Subcutaneous abdominal adipose tissue (tissue), 5 donors: ENCODE results near the gene SLC22A12.

Experiments
- H3K27ac ChIP-seq: one replicate; pipeline ENCODE4 v1.7.0; 2013; ENCODE audit warnings: low read depth, mild to moderate bottlenecking, inconsistent platforms, low read length, moderate library complexity
- H3K27me3 ChIP-seq, 5 donors: one replicate each; pipeline ENCODE4 v1.7.0; 2013; ENCODE audit warnings: low read length in 5 of 5, inconsistent platforms in 1 of 5; ENCODE audit not compliant: control insufficient read depth in 5 of 5, insufficient read depth in 4 of 5
- H3K36me3 ChIP-seq, 5 donors: one replicate each; pipeline ENCODE4 v1.7.0; 2013; ENCODE audit warnings: low read length in 5 of 5; ENCODE audit not compliant: control insufficient read depth in 5 of 5, insufficient read depth in 5 of 5
- H3K4me1 ChIP-seq, 5 donors: one replicate each; pipeline ENCODE4 v1.7.0; 2013; ENCODE audit warnings: low read length in 5 of 5, mild to moderate bottlenecking in 3 of 5, moderate library complexity in 1 of 5; ENCODE audit not compliant: control insufficient read depth in 5 of 5, insufficient read depth in 5 of 5
- H3K4me3 ChIP-seq, 5 donors: one replicate each; pipeline ENCODE4 v1.7.0; 2013; ENCODE audit warnings: low read length in 5 of 5, low read depth in 1 of 5
- H3K9ac ChIP-seq, 5 donors: one replicate each; pipeline ENCODE4 v1.7.0; 2013; ENCODE audit warnings: low read length in 5 of 5, mild to moderate bottlenecking in 4 of 5, moderate library complexity in 3 of 5
- H3K9me3 ChIP-seq, 5 donors: one replicate each; pipeline ENCODE4 v1.7.0; 2013; ENCODE audit warnings: low read length in 5 of 5; ENCODE audit not compliant: control insufficient read depth in 5 of 5
- donor health status: healthy.
- donor health status: healthy.
- donor health status: healthy.
- donor health status: healthy.
- donor health status: healthy.

SLC22A12 gene

DNA sequence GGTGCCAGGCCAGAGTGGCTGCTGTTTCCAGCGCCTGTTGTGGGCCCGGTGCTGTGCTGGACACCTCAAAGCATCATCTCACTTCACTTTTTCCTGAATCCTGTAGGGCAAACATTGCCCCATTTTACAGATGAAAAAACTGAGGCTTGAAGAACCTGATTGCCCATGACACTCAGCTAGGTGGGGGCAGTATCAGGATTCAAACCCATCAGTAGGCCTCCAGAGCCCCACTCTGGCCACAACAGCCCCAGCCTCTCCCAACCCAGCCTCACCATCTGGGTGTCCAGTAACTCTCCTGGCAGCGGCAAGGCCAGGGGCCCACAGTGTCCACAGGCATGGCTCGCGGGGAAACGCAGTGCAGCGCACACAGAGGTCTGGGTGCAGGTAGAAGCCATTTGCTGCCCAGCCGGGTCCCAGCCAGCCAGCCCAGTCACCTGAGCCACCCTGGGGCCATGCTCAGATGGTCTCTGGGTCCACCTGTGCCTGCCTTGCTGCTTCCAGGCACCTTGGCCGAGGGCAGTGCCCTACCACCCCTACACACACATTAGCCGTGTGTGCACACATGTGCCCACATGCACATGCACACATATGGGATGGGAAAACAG, 11.5 kb downstream of the SLC22A12 start:
- H3K9me3 ChIP-seq = no peaks in the 10 kb centered on the region
- H3K27ac ChIP-seq = no peak overlapping the region
- H3K27me3 ChIP-seq = peaks cover 0 to 8% (median 0%) of the 10 kb centered on the region in 5 donors
- H3K36me3 ChIP-seq = no peaks in the 10 kb centered on the region
- H3K4me3 ChIP-seq = no peak overlapping the region
- no peak overlapping the region for H3K9ac ChIP-seq
- peaks cover 0 to 3% (median 0%) of the 10 kb centered on the region in 5 donors for H3K4me1 ChIP-seq

DNA sequence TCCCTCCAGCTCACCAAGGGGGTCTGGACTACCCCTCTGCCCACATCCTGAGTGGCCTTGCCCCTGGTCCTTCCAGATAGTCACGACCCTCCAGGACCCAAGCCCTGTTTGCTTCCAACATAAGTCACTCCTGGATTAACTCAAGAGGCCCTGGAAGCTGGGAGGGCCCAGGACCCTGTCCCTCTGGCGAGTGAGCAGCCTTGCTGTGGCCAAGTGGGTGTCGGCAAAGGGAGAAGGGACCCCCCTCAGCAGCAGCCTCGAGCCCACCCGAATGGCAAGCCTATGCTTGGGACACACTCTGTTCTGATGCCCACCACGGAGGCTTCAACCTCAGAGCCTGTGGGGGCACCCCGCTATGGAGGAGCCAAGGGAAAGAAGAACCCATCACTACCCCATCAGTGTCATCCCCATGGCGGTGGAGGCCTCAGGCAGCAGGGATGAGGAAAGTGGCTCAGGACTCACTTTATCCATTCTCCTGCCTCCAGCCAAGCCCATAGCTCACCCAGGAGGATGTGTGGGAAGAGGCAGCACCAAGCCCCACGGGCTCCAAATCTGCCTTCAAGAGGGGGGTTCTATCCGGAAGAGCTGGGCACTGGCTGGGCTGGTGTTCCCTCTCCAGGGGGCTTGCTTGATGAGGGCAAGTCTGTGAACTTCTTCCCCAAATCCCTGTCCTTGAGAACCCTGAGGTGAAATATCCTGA, 12.5 kb downstream of the SLC22A12 start:
- Histone ChIP-seq H3K27me3 (peaks cover 0 to 8% (median 0%) of the 10 kb centered on the region in 5 donors), H3K9me3 (no peaks in the 10 kb centered on the region), H3K36me3 (no peaks in the 10 kb centered on the region), H3K4me3 (no peak overlapping the region), H3K4me1 (peaks cover 0 to 3% (median 1%) of the 10 kb centered on the region in 5 donors), H3K27ac (no peak overlapping the region), H3K9ac (no peak overlapping the region)

- Histone ChIP-seq H3K9ac (no peak overlapping the region), H3K4me1 (peaks cover 0 to 5% (median 3%) of the 10 kb centered on the region in 5 donors)
Measured at GRCh38 chr11:64604458-64605243, 13.6 kb downstream of the SLC22A12 start.

GRCh38 chr11:64605244-64605560, 14.2 kb downstream of the SLC22A12 start:
- Histone ChIP-seq H3K27me3 (peaks cover 0 to 14% (median 2%) of the 10 kb centered on the region in 5 donors), H3K9ac (no peak overlapping the region), H3K4me3 (no peak overlapping the region), H3K36me3 (no peaks in the 10 kb centered on the region), H3K9me3 (no peaks in the 10 kb centered on the region), H3K27ac (no peak overlapping the region), H3K4me1 (peaks cover 0 to 5% (median 3%) of the 10 kb centered on the region in 5 donors)

More at GRCh38 chr11:64604458-64605243, 13.6 kb downstream of the SLC22A12 start:
- H3K36me3 ChIP-seq = no peaks in the 10 kb centered on the region
- H3K27me3 ChIP-seq = peaks cover 0 to 14% (median 2%) of the 10 kb centered on the region in 5 donors
- H3K9me3 ChIP-seq = no peaks in the 10 kb centered on the region
- H3K27ac ChIP-seq = no peak overlapping the region
- H3K4me3 ChIP-seq = no peak overlapping the region

DNA sequence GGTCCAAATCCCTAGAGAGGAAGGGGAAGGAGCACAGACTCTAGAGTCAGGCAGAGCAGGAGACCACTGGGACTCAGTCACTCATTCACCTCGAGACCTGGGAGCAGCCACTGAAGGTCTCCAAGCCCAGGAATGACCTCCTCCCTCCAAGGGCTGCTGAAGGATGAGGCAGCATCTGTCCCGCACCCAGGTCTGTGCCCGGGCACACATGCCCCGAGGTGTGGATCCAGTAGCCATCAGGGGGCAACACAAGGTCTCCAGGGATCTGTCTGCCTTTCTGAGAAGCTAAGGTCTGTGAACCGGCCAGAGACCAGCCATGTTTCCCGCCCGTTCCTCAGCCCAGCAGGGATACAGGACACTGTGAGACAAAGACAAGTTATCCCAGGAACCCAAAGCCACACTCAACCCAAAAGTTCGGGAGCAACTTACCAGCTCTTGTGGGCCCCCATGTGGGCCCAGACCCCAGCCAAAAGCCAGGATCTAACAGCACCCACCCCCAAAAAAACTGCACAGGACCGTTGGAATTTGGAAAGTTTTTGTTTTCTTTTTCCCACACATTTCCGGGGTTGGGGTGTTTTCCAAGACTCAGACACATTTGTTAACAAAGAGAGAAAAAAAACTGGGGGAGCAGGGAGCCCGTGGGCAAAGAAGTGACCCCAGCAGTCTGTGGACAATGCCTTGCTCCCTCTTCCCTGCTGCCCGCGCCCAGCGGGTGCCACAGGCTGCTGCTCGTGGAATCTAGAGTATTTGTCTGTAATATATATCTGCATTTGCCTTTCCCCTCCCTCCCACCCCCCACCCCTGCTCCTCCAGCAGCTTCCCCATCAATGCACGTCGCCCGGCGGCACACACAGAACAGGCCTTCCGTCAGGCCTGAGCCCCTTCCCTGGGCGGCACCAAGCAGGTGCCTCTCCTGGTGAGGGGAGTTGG, 14.9 kb downstream of the SLC22A12 start:
- Histone ChIP-seq H3K27me3 (peaks cover 0 to 14% (median 2%) of the 10 kb centered on the region in 5 donors), H3K27ac (no peak overlapping the region), H3K36me3 (no peaks in the 10 kb centered on the region), H3K4me1 (peaks cover 0 to 5% (median 3%) of the 10 kb centered on the region in 5 donors), H3K4me3 (no peak overlapping the region), H3K9me3 (no peaks in the 10 kb centered on the region), H3K9ac (no peak overlapping the region)

DNA sequence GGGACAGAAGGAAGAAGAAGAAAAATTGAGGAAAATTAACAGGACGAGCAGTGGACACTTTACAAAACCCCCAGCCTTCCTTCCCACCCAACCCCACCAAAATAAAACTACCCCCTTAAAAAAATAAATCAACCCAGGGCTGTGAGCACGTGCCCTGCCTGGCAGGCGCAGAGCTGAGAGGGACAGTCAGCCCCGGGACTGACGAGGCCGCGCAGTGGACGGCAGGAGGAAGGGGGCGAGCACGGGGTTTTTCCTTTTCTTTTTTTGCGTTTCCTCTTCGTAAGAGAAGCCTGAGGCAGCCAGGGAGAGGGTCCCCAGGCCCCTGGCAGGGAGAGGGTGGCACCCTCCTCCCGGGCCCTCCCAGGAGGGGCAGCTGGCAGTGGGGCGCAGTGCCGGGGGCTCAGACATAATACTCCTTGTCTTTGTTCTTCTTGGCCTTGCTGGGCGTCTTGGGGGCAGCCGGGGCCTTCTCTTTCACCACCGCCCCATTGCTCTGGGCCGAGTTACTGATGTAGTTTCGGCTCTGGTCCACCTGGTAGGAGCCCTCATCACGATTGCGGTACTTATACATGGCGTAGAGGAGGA, 15.9 kb downstream of the SLC22A12 start:
- no peaks in the 10 kb centered on the region for H3K36me3 ChIP-seq
- H3K27ac ChIP-seq = no peak overlapping the region
- H3K9ac ChIP-seq = no peak overlapping the region
- peaks cover 0 to 9% (median 5%) of the 10 kb centered on the region in 5 donors for H3K4me1 ChIP-seq
- no peaks in the 10 kb centered on the region for H3K9me3 ChIP-seq
- peaks cover 0 to 17% (median 2%) of the 10 kb centered on the region in 5 donors for H3K27me3 ChIP-seq
- no peak overlapping the region for H3K4me3 ChIP-seq

DNA sequence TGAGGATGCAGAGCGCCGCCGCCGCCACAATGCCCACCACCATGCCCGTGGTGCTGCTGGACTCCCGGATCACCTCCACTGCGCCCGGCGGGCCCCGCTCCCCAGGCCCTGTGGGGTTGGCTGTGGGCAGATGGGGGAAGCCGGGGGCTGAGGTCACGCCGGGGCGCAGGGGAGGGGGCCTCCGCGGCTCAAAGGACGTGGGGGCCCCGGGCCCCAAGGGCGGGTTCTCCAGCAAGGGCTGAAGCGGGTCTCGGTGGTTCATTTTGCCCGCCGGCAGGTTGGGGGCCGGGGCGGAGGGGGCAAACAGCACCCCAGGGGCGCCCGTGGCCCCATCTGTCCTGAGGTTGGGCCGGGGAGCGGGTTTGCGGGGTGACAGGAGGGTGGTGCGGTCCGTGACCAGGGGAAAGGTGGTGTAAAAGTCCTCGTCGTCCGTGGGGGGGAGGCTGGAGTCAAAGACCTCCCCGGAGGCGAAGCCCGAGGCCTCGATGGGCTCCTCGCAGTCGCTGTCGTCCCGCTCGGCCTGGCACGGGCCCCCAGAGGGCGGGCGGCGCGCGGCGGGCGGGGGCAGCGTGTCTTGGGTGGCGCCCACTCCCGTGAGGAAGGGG, 16.5 kb downstream of the SLC22A12 start:
- H3K4me1 ChIP-seq = peaks cover 0 to 12% (median 9%) of the 10 kb centered on the region in 5 donors
- H3K9me3 ChIP-seq = no peaks in the 10 kb centered on the region
- H3K9ac ChIP-seq = no peak overlapping the region
- no peak overlapping the region for H3K27ac ChIP-seq
- H3K4me3 ChIP-seq = no peak overlapping the region
- H3K27me3 ChIP-seq = peaks cover 0 to 17% (median 2%) of the 10 kb centered on the region in 5 donors
- no peaks in the 10 kb centered on the region for H3K36me3 ChIP-seq

GRCh38 chr11:64608046-64608445, 17.0 kb downstream of the SLC22A12 start:
- Histone ChIP-seq H3K36me3 (no peaks in the 10 kb centered on the region), H3K27me3 (peaks cover 0 to 17% (median 2%) of the 10 kb centered on the region in 5 donors), H3K27ac (no peak overlapping the region), H3K9ac (no peak overlapping the region), H3K4me1 (peaks cover 0 to 12% (median 9%) of the 10 kb centered on the region in 5 donors), H3K9me3 (no peaks in the 10 kb centered on the region), H3K4me3 (no peak overlapping the region)

DNA sequence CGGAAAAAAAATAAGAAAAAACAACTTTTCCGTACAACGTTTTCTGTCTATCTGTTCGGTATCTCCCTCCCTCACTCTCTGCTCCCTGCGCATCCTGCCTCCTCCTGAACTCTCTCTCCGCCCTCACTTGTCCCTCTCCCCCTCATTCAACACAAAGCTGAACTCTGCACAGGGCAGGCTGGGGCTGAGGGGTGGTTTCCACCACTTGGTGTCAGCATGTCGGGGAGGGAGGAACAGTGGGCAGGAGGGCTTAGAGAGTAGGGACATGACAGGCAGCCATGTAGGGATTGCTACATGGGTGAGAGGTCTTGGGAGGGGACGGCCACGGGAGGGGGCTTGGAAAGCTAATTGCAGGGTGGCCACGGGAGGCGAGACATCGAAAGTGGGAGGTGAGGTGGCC, 17.6 kb downstream of the SLC22A12 start:
- Histone ChIP-seq H3K9ac (no peak overlapping the region), H3K9me3 (no peaks in the 10 kb centered on the region), H3K4me1 (peaks cover 0 to 12% (median 9%) of the 10 kb centered on the region in 5 donors), H3K4me3 (no peak overlapping the region), H3K27ac (no peak overlapping the region), H3K36me3 (no peaks in the 10 kb centered on the region), H3K27me3 (peaks cover 0 to 17% (median 5%) of the 10 kb centered on the region in 5 donors)
